Tibial nerve (tissue), 4 donors: Measurements from ENCODE around the gene ABCA10. TPM values are rescaled to one million over a fixed set of nuclear protein-coding genes. Genes with fewer than 3 reads are reported as not detected.
"Not testable (repeated sequence)": the region's sequence is repeated elsewhere in the genome, so short reads cannot be mapped to it uniquely, and the experiment has no call there.

Experiments
- DNase-seq, 2 donors: peaks; one replicate each; pipeline ENCODE4 v3.0.0-alpha.2; 2019; ENCODE audit warnings: low spot score in 2 of 2
- H3K27ac ChIP-seq, 4 donors: fragments of 200-600 bp; sonication (generic) in 3 of 4; one replicate each; pipeline ENCODE4 v1.5.1; 2017 to 2019; ENCODE audit warnings: mild to moderate bottlenecking in 1 of 4
- H3K27me3 ChIP-seq, 2 donors: fragments of 200-600 bp; sonication (generic) in 1 of 2; one replicate each; pipeline versions ENCODE4 v1.5.1 to v1.6.0; 2017 to 2019
- H3K36me3 ChIP-seq, 3 donors: fragments of 200-600 bp; sonication (generic); one replicate each; pipeline ENCODE4 v1.5.1; 2018 to 2019
- H3K4me1 ChIP-seq, 4 donors: fragments of 200-600 bp; sonication (generic) in 3 of 4; one replicate each; pipeline ENCODE4 v1.5.1; 2017 to 2019
- H3K4me3 ChIP-seq, 4 donors: fragments of 200-600 bp; sonication (generic) in 3 of 4; one replicate each; pipeline ENCODE4 v1.5.1; 2017 to 2019; ENCODE audit warnings: mild to moderate bottlenecking in 1 of 4, moderate library complexity in 1 of 4
- H3K9me3 ChIP-seq, 4 donors: fragments of 200-600 bp; sonication (generic) in 3 of 4; one replicate each; pipeline ENCODE4 v1.5.1; 2017 to 2019
- EP300 ChIP-seq, 2 donors: sonication (generic); formaldehyde crosslinking; IDR thresholded peaks; one replicate each; pipeline ENCODE4 v1.6.1; 2017; ENCODE audit warnings: antibody characterized with exemption in 2 of 2, mild to moderate bottlenecking in 1 of 2
- POLR2A ChIP-seq, 2 donors: fragments of 450-650 bp; IDR thresholded peaks; one replicate each; pipeline ENCODE4 v1.6.1; 2017; ENCODE audit warnings: antibody characterized with exemption in 2 of 2, mild to moderate bottlenecking in 2 of 2, moderate library complexity in 2 of 2
- WGBS, 2 donors: methylation state at CpG; one replicate each; pipeline ENCODE4 v1.1.5; 2018; 5-methylcytosine and 5-hydroxymethylcytosine counted together
- total RNA-seq, 4 donors: library from RNA; depleted of rRNA; stranded (reverse); fragments of >200 nt; gene quantifications; one replicate each; pipeline ENCODE4 v1.1.0, GENCODE V29; 2016
- TF ChIP-seq, protein P1 (sequence below), 5 experiments: fragments of 200-600 bp in 3 of 5; fragments of 450-650 bp in 2 of 5; sonication (generic) in 3 of 5; IDR thresholded peaks; one replicate each; pipeline ENCODE4 v1.5.1; 2016 to 2019; ENCODE audit warnings: antibody characterized with exemption in 5 of 5, mild to moderate bottlenecking in 3 of 5, moderate library complexity in 2 of 5

The ABCA10 gene
- total RNA-seq, 4 donors from 2014 or later = 61.0 to 110 (median 89.9) TPM

- Histone ChIP-seq H3K27ac (no peak overlapping the region), H3K27me3 (no peaks in the 10 kb centered on the region), H3K4me3 (no peak overlapping the region), H3K36me3 (peaks cover 0 to 22% (median 0%) of the 10 kb centered on the region in 3 donors), H3K4me1 (peaks cover 0 to 14% (median 0%) of the 10 kb centered on the region in 4 donors), H3K9me3 (no peaks in the 10 kb centered on the region)
- 86 to 93% methylated on average over 4 of the region's 4 CpGs for WGBS, 2 donors
- no peak for DNase-seq
- TF ChIP-seq EP300 (IDR thresholded peaks at IDR 0.05) = no peak
- TF ChIP-seq, protein P1, sequence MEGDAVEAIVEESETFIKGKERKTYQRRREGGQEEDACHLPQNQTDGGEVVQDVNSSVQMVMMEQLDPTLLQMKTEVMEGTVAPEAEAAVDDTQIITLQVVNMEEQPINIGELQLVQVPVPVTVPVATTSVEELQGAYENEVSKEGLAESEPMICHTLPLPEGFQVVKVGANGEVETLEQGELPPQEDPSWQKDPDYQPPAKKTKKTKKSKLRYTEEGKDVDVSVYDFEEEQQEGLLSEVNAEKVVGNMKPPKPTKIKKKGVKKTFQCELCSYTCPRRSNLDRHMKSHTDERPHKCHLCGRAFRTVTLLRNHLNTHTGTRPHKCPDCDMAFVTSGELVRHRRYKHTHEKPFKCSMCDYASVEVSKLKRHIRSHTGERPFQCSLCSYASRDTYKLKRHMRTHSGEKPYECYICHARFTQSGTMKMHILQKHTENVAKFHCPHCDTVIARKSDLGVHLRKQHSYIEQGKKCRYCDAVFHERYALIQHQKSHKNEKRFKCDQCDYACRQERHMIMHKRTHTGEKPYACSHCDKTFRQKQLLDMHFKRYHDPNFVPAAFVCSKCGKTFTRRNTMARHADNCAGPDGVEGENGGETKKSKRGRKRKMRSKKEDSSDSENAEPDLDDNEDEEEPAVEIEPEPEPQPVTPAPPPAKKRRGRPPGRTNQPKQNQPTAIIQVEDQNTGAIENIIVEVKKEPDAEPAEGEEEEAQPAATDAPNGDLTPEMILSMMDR (IDR thresholded peaks at IDR 0.05) = no peak
- TF ChIP-seq POLR2A (IDR thresholded peaks at IDR 0.05) = no peak
Measured at GRCh38 chr17:69175262-69175624, 53.4 kb downstream of the ABCA10 start.

GRCh38 chr17:69173118-69173517 lies 55.5 kb downstream of the ABCA10 start:
- no peaks in the 10 kb centered on the region for H3K9me3 ChIP-seq
- DNase-seq = no peak
- no peak overlapping the region for H3K4me3 ChIP-seq
- H3K36me3 ChIP-seq = peaks cover 0 to 28% (median 0%) of the 10 kb centered on the region in 3 donors
- H3K27ac ChIP-seq = no peak overlapping the region
- 50 to 77% methylated on average over 2 of the region's 2 CpGs for WGBS, 2 donors
- TF ChIP-seq EP300 (IDR thresholded peaks at IDR 0.05) (no peak), POLR2A (IDR thresholded peaks at IDR 0.05) (no peak)
- TF ChIP-seq, protein P1 (IDR thresholded peaks at IDR 0.05) = no peak
- H3K27me3 ChIP-seq = no peaks in the 10 kb centered on the region
- peaks cover 0 to 7% (median 0%) of the 10 kb centered on the region in 4 donors for H3K4me1 ChIP-seq

GRCh38 chr17:69170377-69170776 lies 58.2 kb downstream of the ABCA10 start:
- H3K36me3 ChIP-seq = peaks cover 0 to 29% (median 0%) of the 10 kb centered on the region in 3 donors
- no peaks in the 10 kb centered on the region for H3K27me3 ChIP-seq
- no peaks in the 10 kb centered on the region for H3K4me1 ChIP-seq
- no peak overlapping the region for H3K27ac ChIP-seq
- no peak for DNase-seq
- no peak overlapping the region for H3K4me3 ChIP-seq
- TF ChIP-seq POLR2A (IDR thresholded peaks at IDR 0.05) (no peak), EP300 (IDR thresholded peaks at IDR 0.05) (no peak)
- TF ChIP-seq, protein P1 (IDR thresholded peaks at IDR 0.05) = no peak
- no peaks in the 10 kb centered on the region for H3K9me3 ChIP-seq

GRCh38 chr17:69168642-69169041 lies 60.0 kb downstream of the ABCA10 start:
- H3K27me3 ChIP-seq, DNase-seq, H3K9me3 ChIP-seq, H3K27ac ChIP-seq, H3K4me3 ChIP-seq, H3K4me1 ChIP-seq: not testable (repeated sequence)
- peaks cover 0 to 29% (median 0%) of the 10 kb centered on the region in 3 donors for H3K36me3 ChIP-seq

DNA sequence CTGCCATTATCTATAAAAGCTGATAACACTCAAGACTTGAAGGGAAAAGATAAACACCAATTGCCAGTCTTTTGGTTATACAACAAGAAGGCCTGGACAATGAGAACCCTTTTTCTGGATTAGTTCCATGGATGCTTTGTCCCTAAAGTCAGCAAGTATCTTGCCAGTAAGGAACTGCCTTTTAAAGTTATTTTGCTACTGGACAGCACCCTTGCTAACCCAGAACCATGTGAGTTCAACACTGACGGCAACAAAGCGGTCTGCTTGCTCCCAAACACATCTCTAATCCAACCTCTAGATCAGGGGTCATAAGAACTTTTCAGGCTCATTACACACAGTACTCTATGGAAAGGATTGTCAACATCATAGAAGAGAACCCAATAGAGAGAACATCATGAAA lies 61.7 kb downstream of the ABCA10 start:
- DNase-seq = no peak
- H3K27me3 ChIP-seq = no peaks in the 10 kb centered on the region
- WGBS, 2 donors = 61 to 83% methylated on average over 2 of the region's 2 CpGs
- H3K27ac ChIP-seq = no peak overlapping the region
- no peak overlapping the region for H3K4me3 ChIP-seq
- peaks cover 0 to 26% (median 0%) of the 10 kb centered on the region in 3 donors for H3K36me3 ChIP-seq
- no peaks in the 10 kb centered on the region for H3K4me1 ChIP-seq
- no peaks in the 10 kb centered on the region for H3K9me3 ChIP-seq
- TF ChIP-seq, protein P1 (IDR thresholded peaks at IDR 0.05) = no peak
- no peak for TF ChIP-seq POLR2A (IDR thresholded peaks at IDR 0.05)
- TF ChIP-seq EP300 (IDR thresholded peaks at IDR 0.05) = no peak

DNA sequence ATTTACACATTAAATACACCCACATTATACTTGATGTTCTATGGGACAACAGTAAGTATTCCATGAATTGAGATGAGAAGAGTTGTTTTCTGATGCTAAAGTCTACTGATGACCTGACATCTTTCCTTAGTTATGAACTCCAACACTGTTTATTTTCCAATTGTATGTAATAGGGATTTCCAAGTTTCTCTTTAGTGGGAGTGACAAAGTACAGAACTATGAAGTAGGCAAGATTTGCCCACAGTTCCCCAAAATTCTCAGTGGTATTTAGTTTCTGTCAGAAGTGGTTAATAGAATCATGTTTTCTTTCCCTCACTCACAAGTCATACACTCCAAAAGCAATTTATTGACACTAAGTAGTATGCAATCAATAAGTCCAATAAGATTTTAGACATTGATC lies 64.4 kb downstream of the ABCA10 start:
- no peaks in the 10 kb centered on the region for H3K4me1 ChIP-seq
- no peak overlapping the region for H3K27ac ChIP-seq
- no peak for DNase-seq
- H3K36me3 ChIP-seq = peaks cover 0 to 29% (median 0%) of the 10 kb centered on the region in 3 donors
- no peaks in the 10 kb centered on the region for H3K27me3 ChIP-seq
- H3K4me3 ChIP-seq = no peak overlapping the region
- H3K9me3 ChIP-seq = no peaks in the 10 kb centered on the region
- TF ChIP-seq EP300 (IDR thresholded peaks at IDR 0.05) (no peak), POLR2A (IDR thresholded peaks at IDR 0.05) (no peak)
- TF ChIP-seq, protein P1 (IDR thresholded peaks at IDR 0.05) = no peak
